ENCODE results near the gene CENPB.
A peak's percentile ranks its signal among the peaks of the same experiment; 100 is the strongest.

Gene CENPB

DNA sequence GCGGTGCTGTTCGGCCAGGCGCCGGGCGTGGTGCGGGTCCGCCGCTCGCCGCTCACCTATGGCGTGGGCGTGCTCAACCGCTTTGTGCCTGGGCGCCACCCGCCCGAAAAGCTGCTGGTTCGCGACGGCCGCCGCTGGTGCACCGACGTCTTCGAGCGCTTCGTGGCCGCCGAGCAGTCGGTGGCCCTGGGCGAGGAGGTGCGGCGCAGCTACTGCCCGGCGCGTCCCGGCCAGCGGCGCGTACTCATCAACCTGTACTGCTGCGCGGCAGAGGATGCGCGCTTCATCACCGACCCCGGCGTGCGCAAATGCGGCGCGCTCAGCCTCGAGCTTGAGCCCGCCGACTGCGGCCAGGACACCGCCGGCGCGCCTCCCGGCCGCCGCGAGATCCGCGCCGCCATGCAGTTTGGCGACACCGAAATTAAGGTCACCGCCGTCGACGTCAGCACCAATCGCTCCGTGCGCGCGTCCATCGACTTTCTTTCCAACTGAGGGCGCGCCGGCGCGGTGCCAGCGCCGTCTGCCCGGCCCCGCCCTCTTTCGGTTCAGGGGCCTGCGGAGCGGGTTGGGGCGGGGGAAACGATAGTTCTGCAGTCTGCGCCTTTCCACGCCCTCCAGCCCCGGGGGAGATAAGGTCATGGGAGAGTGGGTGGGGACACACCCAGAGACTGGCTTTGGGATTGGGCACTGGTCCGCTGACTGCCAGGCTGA is 34.7 kb downstream of the CENPB start:
- DNase-seq (ENCODE audit: low spot score), result no peak
- TF ChIP-seq, protein P1, sequence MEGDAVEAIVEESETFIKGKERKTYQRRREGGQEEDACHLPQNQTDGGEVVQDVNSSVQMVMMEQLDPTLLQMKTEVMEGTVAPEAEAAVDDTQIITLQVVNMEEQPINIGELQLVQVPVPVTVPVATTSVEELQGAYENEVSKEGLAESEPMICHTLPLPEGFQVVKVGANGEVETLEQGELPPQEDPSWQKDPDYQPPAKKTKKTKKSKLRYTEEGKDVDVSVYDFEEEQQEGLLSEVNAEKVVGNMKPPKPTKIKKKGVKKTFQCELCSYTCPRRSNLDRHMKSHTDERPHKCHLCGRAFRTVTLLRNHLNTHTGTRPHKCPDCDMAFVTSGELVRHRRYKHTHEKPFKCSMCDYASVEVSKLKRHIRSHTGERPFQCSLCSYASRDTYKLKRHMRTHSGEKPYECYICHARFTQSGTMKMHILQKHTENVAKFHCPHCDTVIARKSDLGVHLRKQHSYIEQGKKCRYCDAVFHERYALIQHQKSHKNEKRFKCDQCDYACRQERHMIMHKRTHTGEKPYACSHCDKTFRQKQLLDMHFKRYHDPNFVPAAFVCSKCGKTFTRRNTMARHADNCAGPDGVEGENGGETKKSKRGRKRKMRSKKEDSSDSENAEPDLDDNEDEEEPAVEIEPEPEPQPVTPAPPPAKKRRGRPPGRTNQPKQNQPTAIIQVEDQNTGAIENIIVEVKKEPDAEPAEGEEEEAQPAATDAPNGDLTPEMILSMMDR (IDR thresholded peaks at IDR 0.05), result no peak
- Histone ChIP-seq H3K27ac (peak overlapping the region in 1 of 2 donors; percentile 40), H3K4me3 (peak overlapping the region; percentile 74)

DNA sequence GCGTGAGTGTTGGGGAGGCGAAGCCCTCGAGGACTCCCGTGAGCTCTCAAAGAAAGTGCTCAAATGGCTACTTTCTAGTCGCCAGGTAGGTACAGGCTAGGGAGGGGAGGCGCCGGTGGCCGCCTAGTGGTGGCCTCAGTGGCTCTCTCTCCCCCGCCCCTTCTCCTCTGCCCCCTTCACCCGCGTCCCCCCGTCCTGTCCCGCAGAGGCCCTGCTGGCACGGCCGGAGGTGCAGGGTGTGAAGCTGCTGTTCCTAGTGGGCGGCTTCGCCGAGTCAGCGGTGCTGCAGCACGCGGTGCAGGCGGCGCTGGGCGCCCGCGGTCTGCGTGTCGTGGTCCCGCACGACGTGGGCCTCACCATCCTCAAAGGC is 35.2 kb downstream of the CENPB start:
- TF ChIP-seq, protein P1 (IDR thresholded peaks at IDR 0.05), result no peak
- H3K4me3 ChIP-seq, result peak overlapping the region; percentile 74
- DNase-seq (ENCODE audit: low spot score), result no peak
- H3K27ac ChIP-seq, result no peak overlapping the region

DNA sequence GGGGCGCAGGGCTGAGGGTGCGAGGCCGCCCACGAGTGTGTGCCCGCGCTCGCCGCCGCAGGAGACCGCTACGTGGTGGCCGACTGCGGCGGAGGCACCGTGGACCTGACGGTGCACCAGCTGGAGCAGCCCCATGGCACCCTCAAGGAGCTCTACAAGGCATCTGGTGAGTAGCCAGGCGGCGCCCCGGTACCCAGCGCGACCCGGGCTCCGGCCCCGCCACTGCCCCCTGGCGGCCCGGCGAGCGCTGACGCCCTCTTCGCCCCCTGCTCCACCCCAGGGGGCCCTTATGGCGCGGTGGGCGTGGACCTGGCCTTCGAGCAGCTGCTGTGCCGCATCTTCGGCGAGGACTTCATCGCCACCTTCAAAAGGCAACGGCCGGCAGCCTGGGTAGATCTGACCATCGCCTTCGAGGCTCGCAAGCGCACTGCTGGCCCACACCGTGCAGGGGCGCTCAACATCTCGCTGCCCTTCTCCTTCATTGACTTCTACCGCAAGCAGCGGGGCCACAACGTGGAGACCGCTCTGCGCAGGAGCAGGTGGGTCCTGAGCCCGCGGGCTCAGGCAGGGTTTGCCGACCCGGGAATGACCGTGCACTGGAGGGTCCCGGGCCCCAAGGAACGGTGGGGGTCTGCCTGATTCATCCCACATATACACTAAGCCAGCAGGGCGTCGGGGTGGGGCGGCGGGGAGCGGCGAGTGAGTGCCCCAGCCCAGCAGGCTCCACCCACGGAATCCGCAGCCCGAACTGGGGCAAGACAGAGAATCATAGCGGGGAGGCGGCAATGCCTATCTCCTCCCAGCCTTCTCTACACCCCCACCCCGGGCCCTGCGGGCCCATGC is 36.6 kb downstream of the CENPB start:
- H3K4me3 ChIP-seq, result peak overlapping the region; percentile 47
- TF ChIP-seq, protein P1 (IDR thresholded peaks at IDR 0.05), result peak; percentile 48
- no peak overlapping the region for H3K27ac ChIP-seq
- DNase-seq (ENCODE audit: low spot score), result no peak

DNA sequence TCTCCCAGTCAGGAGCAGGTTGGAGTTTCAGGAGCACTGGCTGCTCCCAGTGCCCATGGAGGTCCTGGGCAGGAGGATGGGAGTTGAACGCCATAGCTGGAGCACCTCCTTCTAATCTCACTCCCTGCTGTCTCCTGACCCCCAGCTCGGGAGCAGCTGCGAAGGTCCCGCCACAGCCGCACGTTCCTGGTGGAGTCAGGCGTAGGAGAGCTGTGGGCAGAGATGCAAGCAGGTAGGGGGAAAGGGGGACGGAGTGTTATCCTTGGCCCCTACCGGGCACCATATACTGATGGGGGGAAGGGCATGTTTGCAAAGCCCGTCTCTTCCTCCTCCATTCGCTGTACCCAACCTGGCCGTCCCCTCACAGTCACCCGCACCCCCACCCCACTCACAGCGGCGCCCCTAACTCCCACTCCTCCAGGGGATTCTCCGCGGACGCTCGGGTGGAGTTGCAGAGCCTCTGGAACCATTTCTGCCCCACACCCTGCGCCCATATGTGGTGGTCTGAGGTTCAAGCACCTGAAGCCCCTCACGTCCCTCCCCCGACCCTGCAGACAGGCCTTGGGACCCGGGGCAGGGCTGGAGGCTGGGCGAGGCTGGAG is 37.4 kb downstream of the CENPB start:
- no peak for DNase-seq (ENCODE audit: low spot score)
- no peak overlapping the region for H3K27ac ChIP-seq
- TF ChIP-seq, protein P1 (IDR thresholded peaks at IDR 0.05), result no peak
- H3K4me3 ChIP-seq, result no peak overlapping the region

DNA sequence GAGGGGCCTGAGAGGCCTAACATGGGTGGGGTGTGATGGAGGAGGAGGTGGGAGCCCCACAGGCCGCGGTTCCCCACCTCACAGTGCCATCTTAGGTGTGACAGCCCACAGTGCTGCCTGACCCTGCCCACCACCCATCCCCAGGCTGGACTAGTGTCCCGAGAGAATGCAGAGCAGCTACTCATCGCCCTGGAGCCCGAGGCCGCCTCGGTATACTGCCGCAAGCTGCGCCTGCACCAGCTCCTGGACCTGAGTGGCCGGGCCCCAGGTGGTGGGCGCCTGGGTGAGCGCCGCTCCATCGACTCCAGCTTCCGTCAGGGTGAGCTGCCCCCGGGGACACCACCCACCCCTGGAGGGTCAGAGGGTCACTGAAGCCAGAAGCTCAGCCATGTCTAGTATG is 38.5 kb downstream of the CENPB start:
- no peak overlapping the region for H3K4me3 ChIP-seq
- TF ChIP-seq, protein P1 (IDR thresholded peaks at IDR 0.05), result no peak
- DNase-seq (ENCODE audit: low spot score), result no peak
- no peak overlapping the region for H3K27ac ChIP-seq

DNA sequence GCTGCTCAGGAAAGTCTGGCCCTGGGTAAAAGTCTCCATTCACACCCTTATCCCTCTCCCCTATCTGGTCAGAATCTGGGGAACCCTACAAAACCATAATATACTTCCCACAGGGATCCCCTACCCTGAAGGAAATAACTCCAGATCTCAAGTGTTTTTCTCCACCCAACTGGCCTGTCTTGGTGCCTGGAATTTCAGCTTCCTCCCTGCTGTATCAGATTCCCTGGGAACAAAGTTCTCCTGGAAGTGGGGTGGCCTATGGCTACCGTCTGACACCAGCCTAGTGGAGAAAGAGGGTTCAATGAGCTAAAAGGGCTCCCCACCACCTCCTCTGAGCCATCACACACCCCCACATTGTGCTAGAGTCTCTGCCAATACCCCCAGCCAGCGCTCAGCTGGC is 39.1 kb downstream of the CENPB start:
- H3K27ac ChIP-seq, result no peak overlapping the region
- H3K4me3 ChIP-seq, result no peak overlapping the region
- DNase-seq (ENCODE audit: low spot score), result no peak
- TF ChIP-seq, protein P1 (IDR thresholded peaks at IDR 0.05), result no peak
